ENCODE data around the gene ACTN3.
"Not testable (repeated sequence)": the region's sequence is repeated elsewhere in the genome, so short reads cannot be mapped to it uniquely, and the experiment has no call there.

The ACTN3 gene

GRCh38 chr11:66603072-66603471, 56.4 kb downstream of the ACTN3 start:
- DNase-seq, result no peak

- DNase-seq, result no peak
These were observed 57.5 kb downstream of the ACTN3 start for GRCh38 chr11:66604155-66604554.

GRCh38 chr11:66606608-66607007, 59.9 kb downstream of the ACTN3 start:
- DNase-seq, result not testable (repeated sequence)

DNA sequence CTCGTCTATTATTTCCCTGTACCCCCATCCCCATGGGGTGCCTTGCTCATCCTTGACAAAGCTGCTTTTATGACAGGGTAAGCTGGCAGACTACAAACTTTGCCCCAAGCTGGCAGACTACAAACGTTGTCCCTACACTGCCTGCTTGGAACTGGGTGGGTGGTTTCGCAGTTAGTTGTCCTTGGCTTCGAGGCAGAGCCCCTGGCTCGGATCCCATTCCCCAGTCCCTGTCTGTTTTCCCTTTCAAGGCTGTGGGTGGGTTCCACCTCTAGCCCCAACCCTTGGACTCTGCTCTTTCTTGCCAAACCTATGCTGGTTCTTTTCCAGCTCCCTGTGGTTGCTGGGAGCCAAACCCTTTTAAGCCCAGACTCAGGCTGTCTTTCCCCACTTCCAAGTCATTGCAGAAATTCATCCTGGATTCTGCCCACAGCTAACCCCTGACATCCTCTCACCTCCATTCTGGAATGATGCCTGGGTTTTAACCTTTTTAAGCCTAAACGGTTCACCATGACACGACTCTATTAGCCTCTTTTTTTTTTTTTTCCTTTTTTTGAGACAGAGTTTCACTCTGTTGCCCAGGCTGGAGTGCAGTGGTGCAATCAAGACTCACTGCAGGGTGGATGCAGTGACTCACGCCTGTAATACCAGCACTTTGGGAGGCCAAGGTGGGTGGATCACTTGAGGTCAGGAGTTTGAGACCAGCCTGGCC, 60.6 kb downstream of the ACTN3 start:
- DNase-seq, result no peak

DNA sequence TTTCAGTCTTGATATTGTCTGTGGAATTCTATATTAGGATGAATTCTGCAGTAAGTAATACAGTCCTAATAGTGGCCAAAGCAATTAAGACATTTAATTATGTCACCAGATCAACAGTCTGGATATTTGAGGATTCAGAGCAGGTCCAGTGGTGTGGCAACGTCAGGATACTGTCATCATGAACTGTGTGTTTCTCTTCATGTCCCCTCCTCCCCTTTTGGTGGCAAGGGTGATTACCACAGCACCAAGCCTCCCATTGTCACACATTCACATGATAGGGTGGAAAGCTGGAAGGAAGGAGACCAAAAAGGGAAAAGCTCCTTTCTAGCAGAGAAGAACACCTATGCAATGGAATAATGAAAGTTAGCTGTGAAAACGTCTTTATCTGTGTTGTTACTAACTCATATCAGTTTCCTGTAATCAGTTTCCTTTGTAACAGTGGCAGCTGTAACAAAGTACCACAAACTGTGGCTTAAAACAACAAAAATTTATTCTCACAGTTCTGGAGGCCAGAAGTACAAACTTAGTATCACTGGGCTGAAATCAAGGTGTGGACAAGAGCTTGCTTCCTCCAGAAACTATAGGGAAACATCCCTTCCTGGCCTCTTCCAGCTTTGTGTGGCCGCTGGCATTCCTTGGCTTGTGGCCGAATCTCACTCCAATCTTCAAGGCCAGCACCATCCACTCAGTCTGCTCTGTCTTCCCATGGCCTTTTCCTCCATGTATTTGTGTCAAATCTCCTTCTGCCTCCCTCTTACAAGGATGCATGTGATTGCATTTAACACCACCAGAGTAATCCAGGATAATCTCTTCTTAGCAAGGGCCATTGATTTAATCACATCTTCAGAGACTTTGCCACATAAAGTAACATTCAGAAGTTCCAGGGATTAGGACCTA, 63.3 kb downstream of the ACTN3 start:
- no peak for DNase-seq

DNA sequence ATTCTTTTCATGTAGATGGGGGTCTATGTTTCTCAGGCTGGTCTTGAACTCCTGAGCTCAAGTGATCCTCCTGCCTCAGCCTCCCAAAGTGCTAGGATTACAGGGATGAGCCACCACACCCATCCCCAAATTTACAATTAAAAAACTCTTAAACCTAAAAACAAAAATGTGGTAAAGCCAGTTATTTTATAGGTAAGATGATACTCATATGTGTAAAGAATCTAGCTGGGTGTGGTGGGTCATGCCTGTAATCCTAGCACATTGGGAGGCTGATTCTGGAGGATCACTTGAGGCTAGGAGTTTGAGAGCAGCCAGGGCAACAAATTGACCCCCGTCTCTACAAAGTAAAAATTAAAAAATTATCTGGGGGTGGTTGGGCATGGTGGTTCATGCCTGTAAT, 65.8 kb downstream of the ACTN3 start:
- no peak for DNase-seq
